AG10803 (cell line): ENCODE measurements around the gene NUCB2.

Experiments
- DNase-seq: peaks from one replicate; pipeline ENCODE4 v3.0.0; 2010; ENCODE audit warnings: low read depth
- H3K4me3 ChIP-seq: 2 replicates; pipeline ENCODE4 v1.5.1; 2011; ENCODE audit warnings: mild to moderate bottlenecking, low read length, control low read depth
- TF ChIP-seq, protein P1 (sequence below): conservative IDR thresholded peaks from 2 replicates; pipeline ENCODE4 v1.5.1; 2011; ENCODE audit warnings: mild to moderate bottlenecking, low read length, control low read depth, inconsistent platforms

NUCB2 gene

DNA sequence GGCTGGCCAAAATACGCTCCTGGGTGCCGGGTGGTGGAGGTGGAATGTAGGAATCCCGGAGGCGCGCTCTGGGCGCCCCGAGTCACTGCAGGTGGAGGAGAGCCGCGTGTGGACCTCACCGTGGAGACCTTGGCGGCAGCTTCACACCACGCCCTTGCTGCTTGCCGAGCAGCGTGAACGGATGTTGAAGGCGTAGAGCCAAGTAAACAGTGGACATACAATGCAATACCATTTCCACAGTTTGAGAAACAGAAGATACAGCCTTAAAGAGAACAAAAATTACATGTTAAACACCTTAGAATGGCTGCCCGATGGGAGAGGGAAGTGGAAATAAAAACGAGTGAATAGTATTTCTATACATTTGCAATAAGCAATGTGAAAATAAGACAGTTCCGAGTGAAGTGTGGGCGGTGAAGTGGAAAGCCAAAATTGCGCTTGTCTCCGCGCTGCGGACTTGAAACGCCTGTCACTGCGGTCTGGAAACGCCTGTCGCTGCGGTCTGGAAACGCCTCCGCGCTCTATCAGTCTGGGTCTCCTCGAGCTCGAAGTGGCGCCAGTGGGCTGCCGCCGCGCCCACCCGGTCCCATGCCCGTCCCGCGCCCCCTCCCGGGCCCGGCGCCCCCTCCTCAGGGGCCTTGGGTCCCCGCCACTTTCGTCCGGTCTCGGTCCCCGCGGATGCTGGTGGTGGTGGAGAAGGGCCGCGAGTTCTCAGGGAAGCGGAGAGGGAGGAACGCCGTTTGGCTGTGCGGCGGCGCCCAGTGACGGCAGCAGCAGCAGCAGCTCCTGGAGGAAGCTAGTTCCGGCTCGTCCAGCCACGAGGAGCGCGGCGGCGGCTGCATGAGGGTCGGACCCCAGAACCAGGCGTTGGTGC lies 76.6 kb downstream of the NUCB2 start:
- DNase-seq, result peak; percentile 76
- TF ChIP-seq, protein P1, sequence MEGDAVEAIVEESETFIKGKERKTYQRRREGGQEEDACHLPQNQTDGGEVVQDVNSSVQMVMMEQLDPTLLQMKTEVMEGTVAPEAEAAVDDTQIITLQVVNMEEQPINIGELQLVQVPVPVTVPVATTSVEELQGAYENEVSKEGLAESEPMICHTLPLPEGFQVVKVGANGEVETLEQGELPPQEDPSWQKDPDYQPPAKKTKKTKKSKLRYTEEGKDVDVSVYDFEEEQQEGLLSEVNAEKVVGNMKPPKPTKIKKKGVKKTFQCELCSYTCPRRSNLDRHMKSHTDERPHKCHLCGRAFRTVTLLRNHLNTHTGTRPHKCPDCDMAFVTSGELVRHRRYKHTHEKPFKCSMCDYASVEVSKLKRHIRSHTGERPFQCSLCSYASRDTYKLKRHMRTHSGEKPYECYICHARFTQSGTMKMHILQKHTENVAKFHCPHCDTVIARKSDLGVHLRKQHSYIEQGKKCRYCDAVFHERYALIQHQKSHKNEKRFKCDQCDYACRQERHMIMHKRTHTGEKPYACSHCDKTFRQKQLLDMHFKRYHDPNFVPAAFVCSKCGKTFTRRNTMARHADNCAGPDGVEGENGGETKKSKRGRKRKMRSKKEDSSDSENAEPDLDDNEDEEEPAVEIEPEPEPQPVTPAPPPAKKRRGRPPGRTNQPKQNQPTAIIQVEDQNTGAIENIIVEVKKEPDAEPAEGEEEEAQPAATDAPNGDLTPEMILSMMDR, result no peak
- H3K4me3 ChIP-seq, result peak overlapping the region; percentile 68

DNA sequence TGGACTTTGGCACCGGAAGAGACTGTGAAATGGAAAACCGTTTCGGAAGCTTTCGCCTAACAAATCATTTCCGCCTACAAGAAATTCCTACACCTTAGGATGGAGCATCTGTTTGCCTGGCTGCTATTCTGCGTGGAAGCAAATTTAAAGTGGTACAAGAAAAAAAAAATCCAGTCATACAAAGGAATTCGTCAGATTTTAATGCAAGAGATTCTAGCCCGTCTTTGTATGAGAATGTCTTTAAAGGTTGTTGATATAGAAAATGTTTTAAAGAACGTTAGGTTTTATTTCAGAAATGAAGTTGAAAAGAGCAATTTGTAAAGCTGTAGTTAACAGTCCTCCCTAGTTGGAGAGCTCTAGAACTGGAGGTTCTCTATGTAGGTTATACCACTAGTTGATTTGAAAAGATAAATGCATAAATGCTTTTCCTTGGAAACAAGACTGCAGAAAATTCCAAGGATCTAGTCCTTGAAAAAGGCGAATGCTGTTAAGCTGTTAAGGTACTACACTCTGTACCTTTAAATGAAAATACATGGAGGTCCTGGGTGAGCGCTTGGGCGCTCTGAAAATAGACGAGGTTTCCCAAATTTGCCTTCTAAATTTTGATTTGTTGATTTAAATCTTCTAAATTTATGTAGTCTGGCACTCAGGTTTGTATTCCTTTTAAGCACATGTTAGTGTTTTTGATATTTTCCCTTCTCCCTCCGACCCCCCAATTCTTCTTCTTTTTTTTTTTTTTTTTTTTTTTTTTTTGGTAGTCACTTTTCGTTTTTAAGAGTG lies 77.5 kb downstream of the NUCB2 start:
- DNase-seq, result no peak
- peak overlapping the region; percentile 68 for H3K4me3 ChIP-seq
- TF ChIP-seq, protein P1, result no peak

DNA sequence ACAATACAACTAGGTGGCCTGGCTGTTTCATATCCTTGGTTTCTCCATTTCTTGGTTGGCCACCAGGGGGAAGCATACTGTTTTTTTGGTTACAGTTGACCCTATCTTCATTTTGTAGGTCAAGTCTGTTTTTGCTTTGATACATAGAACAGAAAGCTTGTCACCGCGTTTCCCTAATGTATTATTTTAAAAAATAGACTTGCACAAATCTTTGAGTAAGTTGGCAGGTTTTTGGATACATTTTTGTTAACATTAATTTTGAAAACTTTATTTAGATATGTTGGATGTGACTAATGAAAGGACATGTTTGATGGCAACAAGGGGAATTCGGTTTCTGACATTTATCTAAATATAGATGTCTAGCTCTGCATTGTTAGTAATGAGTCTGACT lies 78.1 kb downstream of the NUCB2 start:
- H3K4me3 ChIP-seq, result peak overlapping the region; percentile 68; the same call in 1 of the 2 replicates
- peak; percentile 68 for DNase-seq
- TF ChIP-seq, protein P1, result peak; percentile 77

DNA sequence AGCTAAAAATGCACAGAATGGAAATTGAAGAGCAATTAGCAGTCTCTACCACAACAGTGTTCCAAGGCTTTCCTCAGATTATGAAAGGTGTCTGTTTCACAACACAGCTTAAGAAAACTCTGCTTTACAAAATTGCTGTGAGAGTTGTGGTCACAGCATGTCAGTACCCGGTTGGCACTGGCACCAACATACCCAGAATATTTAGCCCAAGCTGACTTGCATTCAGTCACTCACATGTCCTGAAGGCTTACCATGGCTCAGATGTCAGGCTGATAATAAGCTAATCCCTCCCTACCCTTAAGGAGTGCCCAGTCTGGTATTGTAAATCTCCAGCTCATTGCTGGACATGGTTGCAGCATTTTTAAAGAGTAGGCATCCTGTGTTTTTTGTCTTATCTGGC lies 90.0 kb downstream of the NUCB2 start:
- DNase-seq, result no peak
- H3K4me3 ChIP-seq, result no peak overlapping the region
- TF ChIP-seq, protein P1, result no peak

DNA sequence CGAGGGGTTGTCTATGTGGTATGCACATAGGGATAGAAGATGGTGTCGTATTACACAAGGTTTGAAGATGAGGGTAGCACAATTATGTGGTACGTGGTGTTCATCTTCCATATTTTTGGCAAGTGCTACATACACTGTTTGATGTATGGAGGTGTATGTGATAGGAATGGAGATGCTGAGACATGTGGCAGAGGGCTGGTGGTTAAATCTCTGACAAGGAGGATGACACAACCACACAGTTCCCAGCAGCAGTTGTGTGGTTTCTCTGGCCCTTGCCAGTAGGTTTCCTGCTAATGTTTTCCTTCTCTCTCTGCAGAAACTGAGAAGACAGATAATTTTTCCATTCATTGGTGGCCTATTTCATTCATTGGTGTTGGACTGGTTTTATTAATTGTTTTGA lies 92.0 kb downstream of the NUCB2 start:
- DNase-seq, result no peak
- TF ChIP-seq, protein P1, result no peak
- no peak overlapping the region for H3K4me3 ChIP-seq

DNA sequence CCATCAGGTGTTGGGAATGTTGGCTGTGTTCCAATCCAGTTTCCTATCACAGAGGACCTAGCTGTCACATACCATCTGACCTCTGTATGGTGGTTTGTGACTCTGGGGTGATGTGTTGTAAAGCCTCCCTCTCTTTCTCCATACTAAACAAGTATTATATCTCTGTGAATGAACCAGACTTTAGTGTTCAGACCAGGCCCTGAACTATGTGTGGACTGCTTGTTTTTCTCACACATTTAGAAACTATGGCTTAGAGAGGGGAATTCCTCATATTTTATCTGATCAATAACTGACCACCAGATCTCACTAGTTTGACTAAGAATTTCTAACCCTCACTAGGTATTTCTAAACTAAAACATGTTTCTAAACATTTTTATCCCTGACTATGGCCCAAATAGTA lies 92.6 kb downstream of the NUCB2 start:
- TF ChIP-seq, protein P1, result no peak
- no peak overlapping the region for H3K4me3 ChIP-seq
- no peak for DNase-seq
